OCI-LY7 (cell line): Measurements from ENCODE around the gene PANK4. TPM values are rescaled to one million over a fixed set of nuclear protein-coding genes. Genes with fewer than 3 reads are reported as not detected.

Experiments
- BruUV-seq: library from RNA; stranded (reverse); fragments of 400-500 nt; replicated peaks from 2 replicates; lab custom pipeline; 2021; lab: Mats Ljungman, UMichigan
- CTCF ChIA-PET: fragments of 300-600 bp; sonication (Branson Sonifier 250); formaldehyde crosslinking; loops from one replicate; lab custom pipeline; 2022; ENCODE audit warnings: antibody characterized with exemption; ENCODE audit not compliant: unreplicated experiment; lab: Charles Lee
- POLR2A ChIA-PET: fragments of 300-600 bp; sonication (Branson Sonifier 250); formaldehyde crosslinking; loops from one replicate; lab custom pipeline; 2022; ENCODE audit warnings: antibody characterized with exemption; lab: Charles Lee
- DNase-seq: peaks from one replicate; pipeline ENCODE4 v3.0.0-alpha.2; 2015; ENCODE audit warnings: low spot score
- H2AFZ ChIP-seq: fragments of 200-600 bp; sonication (generic), shearing (Covaris generic); 2 replicates; pipeline ENCODE4 v1.6.1; 2014; ENCODE audit warnings: mild to moderate bottlenecking, antibody characterized with exemption, low read length, moderate library complexity
- H3K27ac ChIP-seq: fragments of 200-600 bp; sonication (generic); 2 replicates; pipeline ENCODE4 v1.5.1; 2014; ENCODE audit warnings: mixed run types, low read depth, mild to moderate bottlenecking, moderate library complexity, low read length, inconsistent platforms; ENCODE audit not compliant: poor library complexity, severe bottlenecking
- H3K36me3 ChIP-seq: fragments of 200-600 bp; sonication (generic); 2 replicates; pipeline ENCODE4 v1.6.1; 2014; ENCODE audit warnings: mild to moderate bottlenecking, antibody characterized with exemption, low read length, moderate library complexity, mixed read lengths; ENCODE audit not compliant: insufficient read depth
- H3K4me1 ChIP-seq: fragments of 200-600 bp; sonication (generic); 2 replicates; pipeline ENCODE4 v1.5.1; 2014; ENCODE audit warnings: mild to moderate bottlenecking, low read length; ENCODE audit not compliant: insufficient read depth, poor library complexity, severe bottlenecking
- H3K4me2 ChIP-seq: fragments of 200-600 bp; sonication (generic); 2 replicates; pipeline ENCODE4 v1.6.1; 2014; ENCODE audit warnings: mild to moderate bottlenecking, low read length
- H3K4me3 ChIP-seq: fragments of 200-600 bp; sonication (generic); 2 replicates; pipeline ENCODE4 v1.5.1; 2014; ENCODE audit warnings: mild to moderate bottlenecking, low read depth, low read length; ENCODE audit not compliant: poor library complexity, severe bottlenecking
- H3K79me2 ChIP-seq: fragments of 200-600 bp; sonication (generic); 2 replicates; pipeline ENCODE4 v1.6.1; 2016; ENCODE audit warnings: low read depth, mild to moderate bottlenecking, low read length, moderate library complexity, mixed read lengths; ENCODE audit not compliant: insufficient read depth
- H3K9me2 ChIP-seq: fragments of 200-600 bp; sonication (generic); 2 replicates; pipeline ENCODE4 v1.6.1; 2016; ENCODE audit warnings: mild to moderate bottlenecking, low read length, mixed read lengths; ENCODE audit not compliant: insufficient read depth
- H3K9me3 ChIP-seq: fragments of 200-600 bp; sonication (generic); 2 replicates; pipeline ENCODE4 v1.6.1; 2014; ENCODE audit warnings: mild to moderate bottlenecking, mixed run types, low read length, mixed read lengths
- H4K20me1 ChIP-seq: fragments of 200-600 bp; sonication (generic); 2 replicates; pipeline ENCODE4 v1.6.1; 2014; ENCODE audit warnings: mild to moderate bottlenecking, antibody characterized with exemption, low read length, moderate library complexity, mixed read lengths; ENCODE audit not compliant: insufficient read depth
- EZH2phosphoT487 ChIP-seq: fragments of 200-600 bp; sonication (generic); IDR thresholded peaks from 2 replicates; pipeline ENCODE4 v1.6.1; 2018; ENCODE audit warnings: low read depth, borderline replicate concordance, mild to moderate bottlenecking, mixed run types, antibody characterized with exemption, low read length, moderate library complexity, mixed read lengths
- intact Hi-C: fragments of 100-400 bp; cut with micrococcal nuclease; formaldehyde crosslinking; loops from one replicate; pipeline ENCODE4 v1.10.0; 2022; ENCODE audit not compliant: unreplicated experiment
- total RNA-seq, 2 experiments: library from RNA; depleted of rRNA in 1 of 2; stranded (reverse); fragments of >200 nt in 1 of 2; shearing (Covaris generic) in 1 of 2; gene quantifications; 2 replicates each; pipeline ENCODE4 v1.2.3, GENCODE V29; 2014 to 2022
- TF ChIP-seq, protein P1 (sequence below): fragments of 200-600 bp; sonication (generic); conservative IDR thresholded peaks from 2 replicates; pipeline ENCODE4 v1.5.1; 2014; ENCODE audit warnings: mild to moderate bottlenecking, antibody characterized with exemption, low read length, moderate library complexity, mixed read lengths

Gene PANK4
- total RNA-seq, 2 experiments from 2014 or later = 49.1 to 55.9 TPM

DNA sequence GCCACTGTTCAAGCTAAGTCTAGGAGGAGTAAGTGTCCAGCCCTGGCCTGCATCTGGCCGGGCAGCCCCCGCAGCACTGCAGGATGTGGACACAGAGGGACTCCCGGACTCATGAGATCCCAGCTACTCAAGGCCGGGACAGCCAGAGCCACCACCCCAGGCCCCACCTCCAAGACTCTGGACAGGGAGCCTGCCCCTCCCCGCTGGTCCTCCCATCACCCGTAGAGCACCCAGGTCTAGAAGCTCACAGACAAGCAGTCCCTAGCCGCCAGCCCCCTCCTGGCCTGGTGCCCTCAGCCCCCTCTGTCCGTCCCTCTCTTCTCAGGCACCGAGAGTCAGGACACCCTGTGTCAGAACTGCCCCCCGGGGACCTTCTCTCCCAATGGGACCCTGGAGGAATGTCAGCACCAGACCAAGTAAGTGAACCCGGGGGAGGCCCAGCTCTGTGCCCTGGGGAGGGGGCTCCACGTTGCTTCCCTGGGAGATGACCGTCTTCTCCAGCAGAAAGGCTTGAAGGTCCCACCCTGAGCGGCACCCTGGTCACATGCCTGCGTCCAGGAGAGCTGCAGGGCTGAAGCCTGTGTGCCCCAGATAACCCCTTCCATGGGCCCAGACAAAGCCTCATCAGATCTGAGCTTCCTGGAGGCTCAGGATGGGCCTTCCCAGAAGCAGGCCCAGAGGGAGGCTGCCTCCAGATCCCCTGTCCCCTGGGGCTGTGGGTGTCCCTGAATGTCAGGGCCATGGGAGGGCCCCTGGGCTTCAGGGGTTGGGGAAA is 34.1 kb upstream of the PANK4 start:
- no peak overlapping the region for H3K27ac ChIP-seq
- no peaks in the 10 kb centered on the region for H3K79me2 ChIP-seq
- H4K20me1 ChIP-seq = no peaks in the 10 kb centered on the region
- DNase-seq = no peak
- intact Hi-C loops = no loop called here
- ChIA-PET POLR2A (interaction anchor here (1.2 kb wide), 1 partner anchor 25 kb away, joined by 4 read pairs; no protein-coding TSS in a partner anchor), CTCF (no interaction called here)
- H3K9me2 ChIP-seq = no peaks in the 10 kb centered on the region
- no peak overlapping the region for H2AFZ ChIP-seq
- no peaks in the 10 kb centered on the region for H3K36me3 ChIP-seq
- no peak overlapping the region for H3K4me2 ChIP-seq
- H3K4me1 ChIP-seq = peaks cover 15% of the 10 kb centered on the region
- H3K4me3 ChIP-seq = no peak overlapping the region
- H3K9me3 ChIP-seq = no peaks in the 10 kb centered on the region
- TF ChIP-seq EZH2phosphoT487 = no peak
- TF ChIP-seq, protein P1, sequence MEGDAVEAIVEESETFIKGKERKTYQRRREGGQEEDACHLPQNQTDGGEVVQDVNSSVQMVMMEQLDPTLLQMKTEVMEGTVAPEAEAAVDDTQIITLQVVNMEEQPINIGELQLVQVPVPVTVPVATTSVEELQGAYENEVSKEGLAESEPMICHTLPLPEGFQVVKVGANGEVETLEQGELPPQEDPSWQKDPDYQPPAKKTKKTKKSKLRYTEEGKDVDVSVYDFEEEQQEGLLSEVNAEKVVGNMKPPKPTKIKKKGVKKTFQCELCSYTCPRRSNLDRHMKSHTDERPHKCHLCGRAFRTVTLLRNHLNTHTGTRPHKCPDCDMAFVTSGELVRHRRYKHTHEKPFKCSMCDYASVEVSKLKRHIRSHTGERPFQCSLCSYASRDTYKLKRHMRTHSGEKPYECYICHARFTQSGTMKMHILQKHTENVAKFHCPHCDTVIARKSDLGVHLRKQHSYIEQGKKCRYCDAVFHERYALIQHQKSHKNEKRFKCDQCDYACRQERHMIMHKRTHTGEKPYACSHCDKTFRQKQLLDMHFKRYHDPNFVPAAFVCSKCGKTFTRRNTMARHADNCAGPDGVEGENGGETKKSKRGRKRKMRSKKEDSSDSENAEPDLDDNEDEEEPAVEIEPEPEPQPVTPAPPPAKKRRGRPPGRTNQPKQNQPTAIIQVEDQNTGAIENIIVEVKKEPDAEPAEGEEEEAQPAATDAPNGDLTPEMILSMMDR = no peak
- no TSS peak for BruUV-seq

DNA sequence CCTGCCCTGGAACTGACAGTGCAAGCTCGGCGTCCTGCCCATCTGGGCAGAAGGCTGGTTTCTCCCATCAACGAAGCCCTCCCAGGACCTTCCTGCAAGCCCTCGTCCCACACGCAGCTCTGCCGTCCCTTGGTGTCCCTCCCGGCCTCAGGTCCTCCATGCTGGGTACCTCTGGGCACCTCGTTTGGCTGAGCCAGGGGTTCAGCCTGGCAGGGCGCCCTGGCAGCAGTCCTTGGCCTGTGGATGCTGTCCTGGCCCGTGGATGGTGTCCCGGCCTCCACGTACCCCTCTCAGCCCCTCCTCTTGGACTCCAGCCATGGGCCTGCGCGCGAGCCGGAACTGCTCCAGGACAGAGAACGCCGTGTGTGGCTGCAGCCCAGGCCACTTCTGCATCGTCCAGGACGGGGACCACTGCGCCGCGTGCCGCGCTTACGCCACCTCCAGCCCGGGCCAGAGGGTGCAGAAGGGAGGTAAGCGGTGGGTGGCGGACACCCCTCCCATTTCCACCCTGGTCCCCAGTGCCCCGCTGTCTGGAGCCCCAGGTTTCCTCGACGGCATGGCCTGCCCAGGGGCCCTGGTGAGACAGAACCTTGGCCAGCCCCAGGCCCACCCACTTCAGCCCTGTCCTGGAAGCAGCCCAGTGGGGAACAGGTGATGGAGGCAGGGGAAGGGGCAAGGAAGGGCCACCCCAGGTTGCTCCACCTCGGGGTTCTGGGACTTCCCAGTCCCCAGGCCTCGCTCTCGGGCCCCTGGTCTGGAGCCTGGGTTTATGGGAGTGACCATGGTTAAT is 33.3 kb upstream of the PANK4 start:
- CTCF ChIA-PET = no interaction called here
- no TSS peak for BruUV-seq
- Histone ChIP-seq H3K4me2 (no peak overlapping the region), H3K36me3 (no peaks in the 10 kb centered on the region), H2AFZ (no peak overlapping the region), H3K4me1 (peaks cover 20% of the 10 kb centered on the region), H3K27ac (no peak overlapping the region), H3K79me2 (no peaks in the 10 kb centered on the region), H4K20me1 (no peaks in the 10 kb centered on the region), H3K9me3 (no peaks in the 10 kb centered on the region), H3K9me2 (no peaks in the 10 kb centered on the region), H3K4me3 (no peak overlapping the region)
- POLR2A ChIA-PET = no interaction called here
- DNase-seq = no peak
- TF ChIP-seq EZH2phosphoT487 = no peak
- TF ChIP-seq, protein P1 = no peak
- intact Hi-C loops = no loop called here

DNA sequence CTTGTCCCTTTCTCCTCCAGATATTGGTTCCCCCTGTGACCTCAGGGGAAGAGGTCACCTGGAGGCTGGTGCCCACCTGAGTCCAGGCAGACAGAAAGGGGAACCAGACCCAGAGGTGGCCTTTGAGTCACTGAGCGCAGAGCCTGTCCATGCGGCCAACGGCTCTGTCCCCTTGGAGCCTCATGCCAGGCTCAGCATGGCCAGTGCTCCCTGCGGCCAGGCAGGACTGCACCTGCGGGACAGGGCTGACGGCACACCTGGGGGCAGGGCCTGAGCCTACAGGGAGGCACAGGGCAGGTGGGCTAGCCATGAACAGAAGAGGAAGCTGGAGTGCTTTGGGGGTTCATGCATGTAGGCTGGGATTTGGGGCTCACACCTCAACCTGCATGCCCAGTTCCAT is 32.5 kb upstream of the PANK4 start:
- Histone ChIP-seq H3K9me2 (no peaks in the 10 kb centered on the region), H3K4me3 (no peak overlapping the region), H3K27ac (no peak overlapping the region), H3K9me3 (no peaks in the 10 kb centered on the region), H3K36me3 (no peaks in the 10 kb centered on the region), H3K4me2 (no peak overlapping the region), H2AFZ (no peak overlapping the region), H4K20me1 (no peaks in the 10 kb centered on the region), H3K79me2 (no peaks in the 10 kb centered on the region), H3K4me1 (peaks cover 20% of the 10 kb centered on the region)
- intact Hi-C loops = no loop called here
- no TSS peak for BruUV-seq
- DNase-seq = no peak
- ChIA-PET POLR2A (no interaction called here), CTCF (no interaction called here)
- TF ChIP-seq EZH2phosphoT487 = no peak
- TF ChIP-seq, protein P1 = no peak
